Skeletal muscle satellite cell (primary cell): ENCODE results near the gene TNP1.

Source experiments
- H3K27me3 ChIP-seq: 2 replicates; pipeline ENCODE4 v1.7.0; 2013; ENCODE audit warnings: low read length; ENCODE audit not compliant: control insufficient read depth, insufficient read depth
- H3K36me3 ChIP-seq: 2 replicates; pipeline ENCODE4 v1.7.0; 2013; ENCODE audit warnings: mild to moderate bottlenecking, control low read depth, low read length; ENCODE audit not compliant: insufficient read depth
- H3K4me1 ChIP-seq: 2 replicates; pipeline ENCODE4 v1.7.0; 2013; ENCODE audit warnings: low read length; ENCODE audit not compliant: control insufficient read depth, insufficient read depth
- H3K4me2 ChIP-seq: 2 replicates; pipeline ENCODE4 v1.7.0; 2013; ENCODE audit warnings: mild to moderate bottlenecking, low read length
- H3K4me3 ChIP-seq: 2 replicates; pipeline ENCODE4 v1.7.0; 2013; ENCODE audit warnings: low read length
- H3K9ac ChIP-seq: 2 replicates; pipeline ENCODE4 v1.7.0; 2013; ENCODE audit warnings: mild to moderate bottlenecking, low read depth, low read length, moderate library complexity
- H3K9me3 ChIP-seq: replicated peaks from 2 replicates; pipeline ENCODE4 v1.7.0; 2013; ENCODE audit warnings: mild to moderate bottlenecking, control low read depth, low read length

TNP1 gene

DNA sequence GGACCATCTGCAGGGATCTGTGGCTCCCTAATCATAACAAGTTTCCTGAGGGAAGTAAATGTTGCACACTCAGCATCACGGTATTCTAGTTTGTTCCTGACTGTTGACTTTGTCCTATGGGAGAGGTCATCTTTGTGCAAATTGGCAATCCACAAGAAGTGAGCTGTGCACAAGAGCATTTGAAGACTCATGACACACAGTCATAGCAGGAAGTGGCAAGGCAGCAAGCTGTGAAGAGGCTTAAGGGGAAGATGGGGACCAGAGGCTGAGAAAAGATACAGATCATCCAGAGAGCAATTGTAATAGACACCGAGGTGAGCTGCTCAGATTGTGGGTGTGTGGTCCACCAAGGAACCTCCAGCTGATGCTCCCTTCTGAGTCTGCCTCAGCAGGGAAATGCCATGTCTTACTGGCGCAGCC, 2.7 kb downstream of the TNP1 start:
- no peak overlapping the region for H3K4me2 ChIP-seq

DNA sequence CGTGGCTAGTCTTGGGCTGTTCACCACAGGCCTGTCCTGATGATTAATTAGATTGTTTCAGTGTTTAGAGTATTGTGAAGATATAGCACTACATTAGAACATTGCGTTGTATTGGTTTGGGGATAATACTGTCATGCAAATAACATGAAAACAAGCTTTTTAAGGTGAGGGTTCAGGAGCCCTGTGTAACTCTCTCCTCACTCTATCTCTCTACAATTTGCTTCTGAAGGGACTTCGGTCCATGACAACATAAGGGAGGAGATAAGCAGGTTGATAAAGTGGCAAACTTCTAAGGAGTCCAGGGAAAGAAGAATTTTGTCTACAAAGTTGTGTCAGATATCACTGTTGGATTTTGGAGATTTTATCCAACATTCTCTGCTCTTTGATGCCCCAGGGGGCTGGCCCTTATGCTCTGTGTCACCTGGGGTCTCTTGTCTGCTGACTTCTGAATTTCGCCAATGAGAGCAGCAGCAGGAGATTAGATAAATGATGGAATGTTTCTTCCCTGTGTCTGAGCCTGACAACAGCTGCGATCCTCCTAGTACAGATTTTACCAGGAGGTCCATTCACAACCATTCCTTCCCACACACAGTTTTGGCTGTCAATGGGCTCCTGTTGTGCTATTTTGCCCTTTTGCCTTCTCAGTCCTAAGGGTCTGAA, 3.3 kb downstream of the TNP1 start:
- Histone ChIP-seq H3K36me3 (no peaks in the 10 kb centered on the region), H3K9ac (no peak overlapping the region), H3K4me1 (peaks cover 8% of the 10 kb centered on the region)

More for the DNA sequence above, 2.7 kb downstream of the TNP1 start:
- Histone ChIP-seq H3K4me3 (no peak overlapping the region), H3K9ac (no peak overlapping the region), H3K27me3 (peaks cover 9% of the 10 kb centered on the region), H3K4me1 (peaks cover 8% of the 10 kb centered on the region), H3K9me3 (no peaks in the 10 kb centered on the region), H3K36me3 (no peaks in the 10 kb centered on the region)

DNA sequence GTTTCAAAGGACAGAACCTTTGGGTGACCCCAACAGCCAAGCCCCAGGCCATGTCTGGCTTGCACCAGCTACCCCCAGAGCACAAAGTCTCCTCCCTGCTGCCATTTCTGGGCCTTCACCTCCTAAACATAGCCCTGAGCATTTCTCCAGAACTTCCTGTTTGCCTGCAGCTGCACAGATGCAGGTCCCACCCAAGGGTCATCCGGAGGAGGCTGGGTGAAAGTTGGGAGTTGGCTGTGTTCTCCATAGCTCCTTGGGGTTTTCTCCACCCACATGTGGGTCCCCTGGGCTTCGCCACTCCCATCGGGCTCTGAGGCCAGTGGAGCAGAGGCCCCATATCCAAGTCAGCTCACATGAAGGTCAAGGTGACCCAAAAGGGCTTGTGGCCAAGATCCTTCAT, 4.3 kb downstream of the TNP1 start:
- Histone ChIP-seq H3K36me3 (no peaks in the 10 kb centered on the region), H3K9ac (no peak overlapping the region), H3K4me2 (no peak overlapping the region), H3K27me3 (no peaks in the 10 kb centered on the region), H3K4me3 (no peak overlapping the region), H3K9me3 (no peaks in the 10 kb centered on the region), H3K4me1 (peaks cover 8% of the 10 kb centered on the region)

More for the DNA sequence above, 3.3 kb downstream of the TNP1 start:
- peaks cover 4% of the 10 kb centered on the region for H3K27me3 ChIP-seq
- no peaks in the 10 kb centered on the region for H3K9me3 ChIP-seq
- no peak overlapping the region for H3K4me3 ChIP-seq
- no peak overlapping the region for H3K4me2 ChIP-seq

DNA sequence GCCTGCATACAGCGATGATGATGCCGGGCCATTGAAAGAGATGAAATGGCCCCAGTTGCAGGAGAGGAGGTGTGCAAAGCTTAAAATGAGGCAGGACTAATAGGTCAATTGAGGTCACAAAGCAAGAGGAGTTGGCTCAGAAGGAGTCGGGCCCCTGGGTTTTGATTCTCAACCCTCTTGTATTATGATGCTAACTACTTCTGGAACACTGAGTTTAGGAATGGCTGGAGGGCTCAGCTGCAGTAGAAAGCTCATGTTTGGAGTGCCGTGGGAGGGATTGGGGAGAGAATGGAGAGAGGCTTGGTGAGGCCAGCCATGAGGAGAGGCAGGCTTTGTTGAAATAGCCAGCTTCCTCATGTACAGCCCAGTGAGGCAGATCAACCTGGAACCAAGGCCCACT, 4.8 kb downstream of the TNP1 start:
- no peak overlapping the region for H3K9ac ChIP-seq
- no peak overlapping the region for H3K4me3 ChIP-seq
- H3K4me1 ChIP-seq = peaks cover 8% of the 10 kb centered on the region
- no peaks in the 10 kb centered on the region for H3K36me3 ChIP-seq
- H3K4me2 ChIP-seq = no peak overlapping the region
- H3K9me3 ChIP-seq = no peaks in the 10 kb centered on the region
- no peaks in the 10 kb centered on the region for H3K27me3 ChIP-seq

DNA sequence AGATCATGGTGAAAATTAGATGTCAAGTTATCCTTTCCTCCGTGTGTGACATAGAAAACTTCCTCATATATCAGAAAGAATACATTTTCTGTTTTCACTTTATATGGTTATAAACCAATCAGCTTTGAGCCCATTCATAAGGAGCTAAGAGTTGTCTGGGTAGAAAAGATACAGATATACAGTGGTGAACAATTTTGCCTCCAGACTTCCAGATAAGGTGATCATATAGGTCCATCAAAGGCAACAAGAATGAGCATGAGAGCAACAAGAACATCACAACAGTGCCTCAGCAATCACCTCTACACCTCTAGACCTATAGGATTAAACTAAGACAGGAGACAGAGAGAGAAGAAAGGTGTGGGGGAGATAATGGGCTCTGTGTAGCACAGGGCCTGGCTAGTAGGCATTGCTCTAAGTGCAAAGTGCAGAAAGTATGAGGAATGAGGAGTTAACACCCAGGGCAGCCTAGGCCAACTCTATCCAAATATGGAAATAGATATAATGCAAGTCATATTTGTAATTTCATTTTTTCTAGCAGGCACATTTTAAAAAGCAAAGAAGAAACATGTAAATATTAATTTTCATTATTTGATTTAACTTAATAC, 8.3 kb downstream of the TNP1 start:
- H3K27me3 ChIP-seq = no peaks in the 10 kb centered on the region

GRCh38 chr2:216850665-216851322, 9.1 kb downstream of the TNP1 start:
- no peak overlapping the region for H3K4me2 ChIP-seq
- H3K4me3 ChIP-seq = no peak overlapping the region
- no peaks in the 10 kb centered on the region for H3K4me1 ChIP-seq
- no peaks in the 10 kb centered on the region for H3K9me3 ChIP-seq
- H3K27me3 ChIP-seq = no peaks in the 10 kb centered on the region
- H3K36me3 ChIP-seq = no peaks in the 10 kb centered on the region
- H3K9ac ChIP-seq = no peak overlapping the region

More for the DNA sequence above, 8.3 kb downstream of the TNP1 start:
- H3K9me3 ChIP-seq = no peaks in the 10 kb centered on the region
- H3K4me2 ChIP-seq = no peak overlapping the region
- no peak overlapping the region for H3K9ac ChIP-seq
- H3K4me3 ChIP-seq = no peak overlapping the region
- no peaks in the 10 kb centered on the region for H3K36me3 ChIP-seq
- H3K4me1 ChIP-seq = no peaks in the 10 kb centered on the region

GRCh38 chr2:216849987-216850386, 9.9 kb downstream of the TNP1 start:
- no peak overlapping the region for H3K9ac ChIP-seq
- no peak overlapping the region for H3K4me3 ChIP-seq
- no peak overlapping the region for H3K4me2 ChIP-seq
- H3K36me3 ChIP-seq = no peaks in the 10 kb centered on the region
- no peaks in the 10 kb centered on the region for H3K9me3 ChIP-seq
- no peaks in the 10 kb centered on the region for H3K4me1 ChIP-seq
- H3K27me3 ChIP-seq = no peaks in the 10 kb centered on the region

DNA sequence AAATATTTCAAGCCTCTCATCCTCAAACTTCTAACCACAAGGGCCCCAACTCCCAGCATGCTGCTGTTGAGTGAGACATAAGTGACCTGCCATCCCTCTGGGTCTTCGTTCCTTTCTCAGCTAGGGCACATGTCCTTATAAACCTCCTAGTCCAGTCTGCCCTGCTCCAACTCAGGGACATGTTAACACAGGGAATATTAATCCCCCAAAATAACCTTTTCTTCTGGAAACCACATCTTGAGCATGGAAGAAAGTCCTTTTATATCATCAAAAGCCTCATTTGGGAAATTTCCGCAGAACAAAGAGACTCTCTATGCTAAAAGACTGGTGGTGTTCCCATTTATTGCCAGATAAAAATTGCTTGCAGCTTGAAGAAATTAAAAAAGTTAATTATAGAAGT, 14.4 kb downstream of the TNP1 start:
- Histone ChIP-seq H3K27me3 (peaks cover 6% of the 10 kb centered on the region), H3K9me3 (no peaks in the 10 kb centered on the region), H3K9ac (no peak overlapping the region), H3K4me1 (no peaks in the 10 kb centered on the region), H3K36me3 (no peaks in the 10 kb centered on the region), H3K4me3 (no peak overlapping the region), H3K4me2 (no peak overlapping the region)

DNA sequence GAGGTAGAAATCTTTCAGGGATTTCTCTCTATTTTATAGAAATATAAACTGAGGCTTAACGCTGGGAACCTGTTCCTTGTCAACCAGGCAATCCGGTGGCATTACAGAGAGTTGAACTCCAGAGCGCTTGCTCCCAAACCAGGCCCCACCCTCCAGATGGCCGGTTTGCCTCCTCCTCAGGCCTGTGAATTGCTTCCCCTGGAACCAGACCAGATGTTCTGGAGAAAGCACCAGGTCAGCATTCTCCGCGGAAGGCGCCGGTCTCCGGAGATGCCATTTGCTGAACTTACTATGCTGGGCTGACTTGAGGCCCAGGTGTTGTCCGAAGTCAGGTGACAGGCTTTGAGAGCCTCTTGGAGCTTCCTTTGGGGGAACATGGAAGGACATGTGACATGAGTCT, 17.2 kb downstream of the TNP1 start:
- Histone ChIP-seq H3K9ac (no peak overlapping the region), H3K4me2 (no peak overlapping the region), H3K9me3 (no peaks in the 10 kb centered on the region), H3K27me3 (peaks cover 6% of the 10 kb centered on the region), H3K4me1 (peaks cover 4% of the 10 kb centered on the region), H3K36me3 (no peaks in the 10 kb centered on the region), H3K4me3 (no peak overlapping the region)

DNA sequence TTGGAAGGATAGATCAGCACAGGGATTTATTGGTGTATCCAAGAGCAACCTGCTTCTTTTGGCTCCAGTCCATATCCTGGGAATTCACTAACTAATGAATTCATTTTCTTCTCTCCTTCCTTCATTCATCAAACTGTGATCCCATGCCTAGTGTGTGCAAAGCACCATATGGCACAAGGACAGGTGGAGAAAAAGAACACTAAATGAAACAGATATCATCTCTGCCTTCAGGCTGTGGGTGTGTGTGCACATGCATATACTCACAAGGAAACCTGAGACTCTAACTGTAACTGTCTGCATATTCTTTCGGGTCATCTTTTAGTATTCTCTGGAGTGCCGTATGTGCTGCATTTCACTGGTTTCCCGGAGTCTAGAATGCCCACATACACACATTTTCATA, 20.2 kb downstream of the TNP1 start:
- H3K4me3 ChIP-seq = no peak overlapping the region
- no peaks in the 10 kb centered on the region for H3K9me3 ChIP-seq
- H3K4me2 ChIP-seq = no peak overlapping the region
- H3K9ac ChIP-seq = no peak overlapping the region
- peaks cover 6% of the 10 kb centered on the region for H3K27me3 ChIP-seq
- no peaks in the 10 kb centered on the region for H3K36me3 ChIP-seq
- H3K4me1 ChIP-seq = peaks cover 4% of the 10 kb centered on the region

- H3K4me1 ChIP-seq = peaks cover 4% of the 10 kb centered on the region
- H3K27me3 ChIP-seq = peaks cover 18% of the 10 kb centered on the region
- no peak overlapping the region for H3K4me3 ChIP-seq
- no peaks in the 10 kb centered on the region for H3K9me3 ChIP-seq
- H3K9ac ChIP-seq = no peak overlapping the region
- H3K4me2 ChIP-seq = no peak overlapping the region
- no peaks in the 10 kb centered on the region for H3K36me3 ChIP-seq
Measured at GRCh38 chr2:216838151-216838550, 21.7 kb downstream of the TNP1 start.

GRCh38 chr2:216837740-216838139, 22.1 kb downstream of the TNP1 start:
- no peaks in the 10 kb centered on the region for H3K36me3 ChIP-seq
- H3K9ac ChIP-seq = no peak overlapping the region

More at GRCh38 chr2:216837740-216838139, 22.1 kb downstream of the TNP1 start:
- peaks cover 20% of the 10 kb centered on the region for H3K27me3 ChIP-seq
- H3K4me1 ChIP-seq = peaks cover 4% of the 10 kb centered on the region
- no peak overlapping the region for H3K4me3 ChIP-seq
- H3K9me3 ChIP-seq = no peaks in the 10 kb centered on the region
- H3K4me2 ChIP-seq = no peak overlapping the region
